Smooth muscle cell of bladder (primary cell): ENCODE results near the gene PROSER1. TPM values are rescaled to one million over a fixed set of nuclear protein-coding genes. Genes with fewer than 3 reads are reported as not detected.

ENCODE experiments used
- total RNA-seq: library from RNA; depleted of rRNA; stranded (reverse); fragments of >200 nt; gene quantifications from 2 replicates; pipeline ENCODE4 v1.2.3, GENCODE V29; 2014

The PROSER1 gene
- 8.2 and 9.2 TPM in 2 replicates for total RNA-seq

GRCh38 chr13:39037880-39038568 is at the start of gene PROSER1, which contains the start of gene NHLRC3:
Gene PROSER1, minus strand, starts transcription at chr13:39038089. Its CDS starts 847 bp downstream, at chr13:39037242.
Gene NHLRC3, plus strand, starts transcription at chr13:39038456. Its CDS starts 184 bp downstream, at chr13:39038640.

GRCh38 chr13:38990693-38991092 is 47.2 kb downstream of the PROSER1 start, which contains the start of gene STOML3:
Gene STOML3, minus strand, starts transcription at chr13:38990831. Its CDS starts 110 bp downstream, at chr13:38990721.

Other genes starting within 250 kb of the PROSER1 start
- gene STOML3, start 47.3 kb downstream of the PROSER1 start, total RNA-seq = not detected in 2 replicates
- gene NHLRC3, start 367 bp upstream of the PROSER1 start, total RNA-seq = 19.1 and 27.5 TPM in 2 replicates